ENCODE data around the gene XRCC3.
A peak's percentile ranks its signal among the peaks of the same experiment; 100 is the strongest.

Gene XRCC3

GRCh38 chr14:103715052-103716000 lies at the start of gene XRCC3, which contains the start of gene ZFYVE21:
XRCC3 (minus strand) TSS chr14:103715451; CDS start chr14:103711087, 4,364 bp downstream.
ZFYVE21 (plus strand) TSS chr14:103715810; CDS start chr14:103715842, 32 bp downstream.
- peak; percentile 95 for DNase-seq

GRCh38 chr14:103763730-103764488 lies 48.7 kb upstream of the XRCC3 start:
- DNase-seq, result no peak

GRCh38 chr14:103762541-103762940 lies 47.3 kb upstream of the XRCC3 start:
- no peak for DNase-seq

- no peak for DNase-seq
Measured at GRCh38 chr14:103762036-103762435, 46.8 kb upstream of the XRCC3 start.

DNA sequence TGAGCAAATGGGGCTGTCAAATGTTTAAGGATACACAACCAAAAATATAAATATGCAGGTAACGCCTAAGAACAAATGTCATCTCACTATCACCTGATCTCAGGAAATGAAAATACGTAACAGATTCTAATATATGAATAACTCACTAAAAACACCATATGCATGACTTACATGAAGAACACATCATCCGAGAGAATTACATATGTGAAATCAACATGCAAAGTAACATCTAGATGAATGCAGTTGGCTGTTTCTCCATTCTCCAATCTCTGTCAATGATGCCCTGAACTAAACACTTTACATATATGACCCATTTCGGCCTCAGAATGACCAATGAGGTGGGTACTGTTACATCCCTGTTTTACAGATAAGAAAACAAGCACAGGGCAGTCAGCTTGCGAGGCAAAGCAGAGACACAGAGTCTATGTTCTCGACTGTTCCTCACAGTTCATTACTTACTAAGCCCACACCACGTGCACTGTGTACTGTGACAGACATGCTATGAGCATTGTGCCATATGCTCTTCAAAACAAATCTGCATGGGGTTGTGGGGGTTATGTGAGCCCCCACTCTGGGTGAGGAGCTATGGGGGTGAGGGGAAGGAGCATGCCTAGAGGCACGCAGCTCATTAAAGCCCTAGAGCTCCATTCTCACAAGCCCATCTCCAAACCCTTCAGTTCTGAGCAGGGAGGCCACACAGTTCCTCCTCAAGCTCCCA lies 43.0 kb upstream of the XRCC3 start:
- no peak for DNase-seq

DNA sequence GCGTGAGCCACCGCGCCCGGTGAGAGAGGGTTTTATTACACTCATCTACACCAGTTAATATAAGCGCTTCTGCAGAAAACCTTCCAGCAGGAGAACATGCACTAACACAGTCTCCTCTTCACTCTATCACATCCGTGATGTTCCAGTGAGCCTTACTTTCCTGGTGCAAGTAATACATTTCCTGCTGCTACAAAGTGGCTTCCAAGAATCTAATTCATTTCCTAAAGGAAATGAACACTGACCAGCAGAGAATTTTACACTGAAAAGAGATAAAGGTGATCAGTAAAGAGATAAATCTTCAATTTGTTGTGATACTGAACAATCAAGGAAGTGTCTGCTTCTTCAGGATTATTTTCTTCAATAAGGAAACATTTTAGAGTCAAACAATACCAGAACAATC lies 39.8 kb upstream of the XRCC3 start:
- DNase-seq, result no peak

DNA sequence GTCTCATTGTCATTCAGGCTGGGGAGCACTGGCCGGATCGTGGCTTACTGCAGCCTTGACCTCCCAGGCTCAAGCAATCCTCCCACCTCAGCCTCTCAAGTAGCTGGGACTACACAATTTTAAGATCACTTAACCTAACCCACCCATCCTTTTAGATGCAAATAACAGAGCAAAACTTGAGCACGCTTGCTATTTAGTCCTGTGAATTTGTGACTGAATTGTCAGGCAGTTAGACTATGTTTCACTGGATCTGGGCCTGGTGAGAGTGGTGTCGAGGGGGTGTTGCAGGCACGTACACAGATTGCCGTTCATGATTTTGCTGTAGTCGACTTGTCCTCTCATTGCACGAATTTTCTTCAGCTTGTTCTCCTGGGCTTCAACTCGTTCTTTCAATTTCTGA lies 38.5 kb upstream of the XRCC3 start:
- DNase-seq, result no peak

- no peak for DNase-seq
Measured at GRCh38 chr14:103749860-103750259, 34.6 kb upstream of the XRCC3 start.

DNA sequence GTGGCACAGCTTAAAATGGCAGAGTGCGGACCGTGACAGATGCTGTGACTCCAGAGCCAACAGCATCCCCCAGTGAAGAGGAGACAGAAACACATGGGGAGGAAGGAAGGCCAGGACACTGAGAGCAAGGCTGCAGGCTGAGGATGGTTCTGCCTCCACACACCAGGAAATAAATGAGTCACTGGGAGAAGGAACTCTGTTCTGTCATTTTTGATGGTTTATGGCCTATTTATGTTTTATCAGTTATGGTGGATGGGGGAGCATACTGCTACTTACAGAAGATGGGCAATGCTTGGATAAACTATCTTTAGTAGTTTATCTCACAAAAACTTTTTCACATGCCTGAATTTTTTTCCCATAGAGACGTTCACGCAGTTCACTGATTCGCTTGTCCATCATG lies 34.2 kb upstream of the XRCC3 start:
- no peak for DNase-seq

GRCh38 chr14:103748534-103748857 lies 33.2 kb upstream of the XRCC3 start:
- no peak for DNase-seq

DNA sequence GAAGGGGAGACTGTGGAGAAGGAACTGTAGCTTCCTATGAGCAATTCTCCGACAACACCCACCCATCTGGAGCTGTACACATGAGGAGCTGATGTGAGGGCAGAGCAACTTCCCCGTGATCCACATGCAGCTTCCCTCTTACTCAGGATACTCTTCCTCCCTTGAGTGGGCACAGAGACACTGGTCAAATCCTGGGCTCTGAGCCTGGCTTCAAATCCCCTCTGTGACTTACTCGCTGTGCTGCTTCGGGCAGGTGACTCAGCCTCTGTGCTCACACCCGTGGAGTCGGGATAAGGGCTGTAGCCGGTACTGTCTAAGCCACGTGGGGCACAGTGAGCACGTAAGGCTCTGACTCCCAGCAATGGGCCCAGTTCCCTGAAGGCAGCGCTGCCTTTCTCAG lies 31.4 kb upstream of the XRCC3 start:
- DNase-seq, result no peak

DNA sequence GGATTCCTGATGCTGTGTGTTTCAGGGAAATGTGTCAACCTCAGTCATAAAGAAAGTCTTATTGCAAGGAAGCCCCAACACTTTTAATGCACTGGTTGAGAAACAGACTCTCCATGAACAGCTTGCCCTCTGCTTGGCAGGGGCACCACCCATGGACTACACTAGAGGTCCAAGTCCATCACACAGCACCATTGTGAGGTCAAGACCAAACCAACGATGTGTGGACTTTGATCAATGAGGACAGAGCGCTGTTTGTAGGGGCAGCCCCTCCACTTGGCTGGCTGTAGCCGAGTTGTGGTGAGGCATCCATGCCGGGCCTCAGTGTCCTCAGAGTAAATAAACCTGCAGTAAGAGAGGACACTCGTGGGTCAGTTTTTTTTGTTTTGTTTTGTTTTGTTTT lies 30.2 kb upstream of the XRCC3 start:
- no peak for DNase-seq

- DNase-seq, result no peak
Measured at GRCh38 chr14:103744621-103745395, 29.6 kb upstream of the XRCC3 start.

DNA sequence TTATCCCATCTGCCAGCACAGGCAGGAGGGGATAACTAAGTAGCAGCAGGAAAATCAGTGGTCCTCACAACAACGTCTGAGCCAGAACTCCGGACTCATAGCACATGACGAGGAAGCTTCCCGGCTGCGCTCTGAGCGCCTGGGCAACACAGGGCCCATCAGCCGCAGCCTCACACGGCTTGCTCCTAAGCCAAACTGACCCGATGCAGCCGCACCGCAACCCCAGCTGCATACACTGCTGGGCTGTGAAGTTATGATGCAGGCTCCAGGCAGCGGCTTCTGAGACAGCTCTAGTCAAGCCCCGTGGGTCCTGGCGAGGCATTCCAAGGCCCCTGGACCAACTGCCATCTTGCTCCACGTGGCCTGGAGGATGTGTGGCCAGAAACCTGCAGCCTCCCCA lies 28.4 kb upstream of the XRCC3 start:
- DNase-seq, result no peak

- DNase-seq, result no peak
Measured at GRCh38 chr14:103742499-103743255, 27.4 kb upstream of the XRCC3 start.

- DNase-seq, result no peak
Measured at GRCh38 chr14:103741876-103742275, 26.6 kb upstream of the XRCC3 start.

DNA sequence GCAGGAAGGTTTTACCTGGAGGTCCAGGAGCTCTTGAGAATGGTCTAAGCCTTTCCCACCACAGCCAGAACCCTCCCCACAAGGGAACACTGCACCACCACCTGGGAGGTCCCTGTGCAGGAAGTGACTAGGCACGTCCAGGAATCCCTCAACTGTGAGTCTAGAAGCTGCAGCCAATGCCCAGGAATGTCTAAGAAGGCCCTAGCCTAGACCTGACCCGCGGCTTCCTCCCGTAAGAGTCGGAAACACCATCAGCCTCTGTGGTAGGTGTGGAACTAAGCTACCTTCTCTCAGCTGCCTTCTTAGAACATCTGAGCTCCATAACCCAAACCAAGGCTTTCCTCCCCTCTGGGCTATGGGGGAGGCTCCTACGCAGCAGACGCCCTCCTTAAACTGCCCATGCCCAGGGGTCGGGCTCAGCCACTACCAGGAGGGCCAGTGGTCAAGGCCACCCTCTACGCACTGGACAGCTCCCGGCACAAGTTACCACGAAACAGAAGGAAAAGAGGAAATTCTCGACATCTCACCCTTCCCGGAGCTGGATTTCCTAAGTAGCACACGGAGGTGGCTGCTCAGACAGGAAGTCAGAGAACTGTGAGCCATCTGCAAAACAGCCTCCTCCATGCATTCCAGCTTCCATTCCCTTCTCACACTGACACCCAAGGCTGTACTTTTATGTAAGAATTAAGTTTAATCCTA lies 25.9 kb upstream of the XRCC3 start:
- DNase-seq, result no peak

- DNase-seq, result no peak
Measured at GRCh38 chr14:103739793-103740501, 24.7 kb upstream of the XRCC3 start.

- DNase-seq, result no peak
Measured at GRCh38 chr14:103739466-103739792, 24.2 kb upstream of the XRCC3 start.

GRCh38 chr14:103738701-103739451 lies 23.6 kb upstream of the XRCC3 start:
- DNase-seq, result no peak

Measured in SIG-M5 (cell line).